Activated CD4-positive, CD25-positive, alpha-beta regulatory T cell treated with anti-CD3 and anti-CD28 coated beads, Interleukin-2, amount 50 U/mL, for 72 hours (primary cell): ENCODE measurements around the gene SNX11.

Source experiments
- DNase-seq: peaks from one replicate; pipeline ENCODE4 v3.0.0; 2021

The SNX11 gene

GRCh38 chr17:48162946-48163506 is 55.5 kb downstream of the SNX11 start:
- DNase-seq: no peak

DNA sequence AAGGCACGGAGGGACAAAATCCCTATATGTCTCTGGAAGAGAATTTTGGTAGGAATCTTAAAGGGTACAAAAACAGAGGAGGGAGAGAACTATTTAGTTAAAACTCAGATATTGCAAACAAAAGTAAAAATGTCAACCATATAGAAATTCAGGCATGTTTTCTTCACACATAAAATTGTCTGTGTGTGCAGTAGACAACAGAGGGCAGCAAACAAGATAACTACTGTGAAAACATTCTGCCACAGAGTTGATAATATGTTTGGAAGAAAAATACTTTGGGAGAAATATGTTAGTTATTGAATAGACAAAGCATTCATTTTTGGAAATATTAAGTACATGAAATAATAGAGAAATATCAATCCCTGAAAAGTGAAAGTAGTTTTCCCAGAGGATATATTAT is 56.2 kb downstream of the SNX11 start:
- no peak for DNase-seq

- no peak for DNase-seq
Observed at GRCh38 chr17:48169926-48170325, 62.4 kb downstream of the SNX11 start.
